Ovary (tissue), 3 donors: ENCODE data around the gene YIPF7.

ENCODE experiments used
- EP300 ChIP-seq: sonication (generic); formaldehyde crosslinking; IDR thresholded peaks from one replicate; pipeline ENCODE4 v1.6.1; 2017; ENCODE audit warnings: antibody characterized with exemption
- POLR2A ChIP-seq: fragments of 450-650 bp; IDR thresholded peaks from one replicate; pipeline ENCODE4 v1.6.1; 2017; ENCODE audit warnings: antibody characterized with exemption, mild to moderate bottlenecking, moderate library complexity
- TF ChIP-seq, protein P1 (sequence below), 3 donors: fragments of 450-650 bp in 2 of 3; fragments of 200-600 bp in 1 of 3; IDR thresholded peaks; one replicate each; pipeline versions ENCODE4 v1.5.1 to v1.8.0; 2016 to 2022; ENCODE audit warnings: antibody characterized with exemption in 3 of 3, mild to moderate bottlenecking in 1 of 3
- donor health status: DM: no; HTN: no; CAD: no.

DNA sequence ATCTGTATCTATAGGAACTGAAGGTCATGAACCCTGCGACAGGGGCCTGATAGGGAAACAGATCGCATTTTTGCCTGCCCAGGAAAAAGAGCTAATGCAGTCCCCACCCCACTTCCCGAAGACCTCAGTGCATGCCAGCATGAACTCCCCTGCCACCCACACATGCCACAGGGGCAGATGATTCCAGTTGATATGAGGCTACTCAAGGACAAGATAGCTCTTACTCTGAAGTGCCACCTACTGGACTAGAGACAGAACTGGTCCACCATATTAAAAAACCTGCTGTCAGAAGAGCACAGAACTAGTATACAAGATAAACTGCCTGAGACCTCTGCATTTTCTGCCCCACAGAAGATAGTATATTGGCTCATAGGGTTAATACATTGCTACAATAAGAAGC, 68.0 kb downstream of the YIPF7 start:
- TF ChIP-seq, protein P1, sequence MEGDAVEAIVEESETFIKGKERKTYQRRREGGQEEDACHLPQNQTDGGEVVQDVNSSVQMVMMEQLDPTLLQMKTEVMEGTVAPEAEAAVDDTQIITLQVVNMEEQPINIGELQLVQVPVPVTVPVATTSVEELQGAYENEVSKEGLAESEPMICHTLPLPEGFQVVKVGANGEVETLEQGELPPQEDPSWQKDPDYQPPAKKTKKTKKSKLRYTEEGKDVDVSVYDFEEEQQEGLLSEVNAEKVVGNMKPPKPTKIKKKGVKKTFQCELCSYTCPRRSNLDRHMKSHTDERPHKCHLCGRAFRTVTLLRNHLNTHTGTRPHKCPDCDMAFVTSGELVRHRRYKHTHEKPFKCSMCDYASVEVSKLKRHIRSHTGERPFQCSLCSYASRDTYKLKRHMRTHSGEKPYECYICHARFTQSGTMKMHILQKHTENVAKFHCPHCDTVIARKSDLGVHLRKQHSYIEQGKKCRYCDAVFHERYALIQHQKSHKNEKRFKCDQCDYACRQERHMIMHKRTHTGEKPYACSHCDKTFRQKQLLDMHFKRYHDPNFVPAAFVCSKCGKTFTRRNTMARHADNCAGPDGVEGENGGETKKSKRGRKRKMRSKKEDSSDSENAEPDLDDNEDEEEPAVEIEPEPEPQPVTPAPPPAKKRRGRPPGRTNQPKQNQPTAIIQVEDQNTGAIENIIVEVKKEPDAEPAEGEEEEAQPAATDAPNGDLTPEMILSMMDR (IDR thresholded peaks at IDR 0.05) = no peak
- no peak for TF ChIP-seq EP300
- TF ChIP-seq POLR2A = no peak
